Lower leg skin (tissue), 4 donors: Measurements from ENCODE around the gene CCL3. TPM values are rescaled to one million over a fixed set of nuclear protein-coding genes. Genes with fewer than 3 reads are reported as not detected.
A peak's percentile ranks its signal among the peaks of the same experiment; 100 is the strongest.

Source experiments
- DNase-seq, 2 donors: peaks; one replicate each; pipeline ENCODE4 v3.0.0-alpha.2; 2019; ENCODE audit warnings: low spot score in 2 of 2
- H3K4me3 ChIP-seq: fragments of 200-600 bp; sonication (generic); 2 replicates; pipeline ENCODE4 v1.5.1; 2017; ENCODE audit warnings: mild to moderate bottlenecking, low read depth; ENCODE audit not compliant: poor library complexity, severe bottlenecking
- CTCF ChIP-seq, 3 donors: fragments of 450-650 bp; IDR thresholded peaks; one replicate each; pipeline ENCODE4 v1.5.1; 2016; ENCODE audit warnings: antibody characterized with exemption in 3 of 3, mild to moderate bottlenecking in 3 of 3, moderate library complexity in 2 of 3
- POLR2A ChIP-seq, 2 donors: fragments of 450-650 bp; IDR thresholded peaks; one replicate each; pipeline ENCODE4 v1.6.1; 2016 to 2017; ENCODE audit warnings: antibody characterized with exemption in 2 of 2, mild to moderate bottlenecking in 1 of 2, moderate library complexity in 1 of 2
- WGBS, 2 donors: methylation state at CpG; one replicate each; pipeline ENCODE4 v1.1.5; 2018; 5-methylcytosine and 5-hydroxymethylcytosine counted together
- intact Hi-C: fragments of 100-400 bp; cut with DNase I; formaldehyde crosslinking; loops from one replicate; pipeline ENCODE4 v1.15.0; 2023; ENCODE audit warnings: low total_unique reads
- total RNA-seq, 4 donors: library from RNA; depleted of rRNA; stranded (reverse); fragments of >200 nt; gene quantifications; one replicate each; pipeline ENCODE4 v1.1.0, GENCODE V29; 2016

Gene CCL3
- total RNA-seq, 4 donors from 2014 or later = 0.79 to 2.9 TPM; not detected in 2

DNA sequence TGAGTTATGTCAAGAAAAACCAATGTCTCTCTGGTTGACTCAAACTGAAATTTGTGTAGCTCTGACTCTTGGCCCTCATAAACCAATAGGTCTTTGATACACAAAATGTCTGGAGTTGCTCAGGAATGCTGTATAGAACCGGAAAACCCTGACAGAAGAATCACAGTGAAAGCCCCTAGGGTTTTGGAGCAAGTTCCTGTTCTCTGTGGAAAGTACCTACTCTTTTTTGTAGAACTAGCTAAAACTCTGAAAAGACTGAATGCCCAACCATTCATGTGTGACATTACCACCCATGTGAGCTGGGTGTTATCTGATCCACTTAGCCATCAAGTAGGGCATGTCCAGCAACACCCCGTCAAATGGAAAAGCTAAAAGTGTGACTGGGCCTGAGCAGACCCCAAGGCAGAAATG is 42.5 kb upstream of the CCL3 start:
- no peak overlapping the region for H3K4me3 ChIP-seq
- intact Hi-C loops = loop anchor here (10.0 kb wide), 1 partner anchor 1742 kb away; no protein-coding TSS in a partner anchor
- TF ChIP-seq POLR2A (IDR thresholded peaks at IDR 0.05) (no peak), CTCF (IDR thresholded peaks at IDR 0.05) (no peak)
- WGBS, 2 donors = 49 to 54% methylated on average over 2 of the region's 2 CpGs
- DNase-seq = no peak

GRCh38 chr17:36131931-36132330 is 42.0 kb upstream of the CCL3 start:
- no peak overlapping the region for H3K4me3 ChIP-seq
- no peak for DNase-seq
- 81 to 86% methylated on average over 3 of the region's 3 CpGs for WGBS, 2 donors
- intact Hi-C loops = loop anchor here (10.0 kb wide), 1 partner anchor 1743 kb away; no protein-coding TSS in a partner anchor
- TF ChIP-seq POLR2A (IDR thresholded peaks at IDR 0.05) (no peak), CTCF (IDR thresholded peaks at IDR 0.05) (no peak)

DNA sequence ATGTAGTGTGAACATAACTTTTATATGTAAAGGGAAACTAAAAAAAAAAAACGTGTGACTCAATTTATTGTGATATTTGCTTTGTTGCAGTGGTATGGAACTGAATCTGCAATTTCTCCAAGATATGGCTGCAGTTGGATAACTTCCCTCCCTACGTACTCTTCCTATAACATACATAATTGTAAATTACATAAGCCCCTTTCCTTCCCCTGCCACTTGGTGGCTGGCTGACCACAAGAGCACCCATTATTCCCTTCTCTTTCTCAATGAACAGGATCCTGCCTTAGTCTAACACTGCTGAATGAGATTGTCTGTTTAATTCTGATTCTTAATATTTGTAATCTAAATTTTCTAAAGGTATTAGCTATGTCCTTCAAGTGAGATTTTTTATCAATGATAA is 41.5 kb upstream of the CCL3 start:
- 57 to 66% methylated on average over 2 of the region's 2 CpGs for WGBS, 2 donors
- no peak overlapping the region for H3K4me3 ChIP-seq
- intact Hi-C loops = loop anchor here (10.0 kb wide), 1 partner anchor 1743 kb away; no protein-coding TSS in a partner anchor
- DNase-seq = peak in 1 of 2 donors; percentile 10
- TF ChIP-seq CTCF (IDR thresholded peaks at IDR 0.05) = no peak
- no peak for TF ChIP-seq POLR2A (IDR thresholded peaks at IDR 0.05)

DNA sequence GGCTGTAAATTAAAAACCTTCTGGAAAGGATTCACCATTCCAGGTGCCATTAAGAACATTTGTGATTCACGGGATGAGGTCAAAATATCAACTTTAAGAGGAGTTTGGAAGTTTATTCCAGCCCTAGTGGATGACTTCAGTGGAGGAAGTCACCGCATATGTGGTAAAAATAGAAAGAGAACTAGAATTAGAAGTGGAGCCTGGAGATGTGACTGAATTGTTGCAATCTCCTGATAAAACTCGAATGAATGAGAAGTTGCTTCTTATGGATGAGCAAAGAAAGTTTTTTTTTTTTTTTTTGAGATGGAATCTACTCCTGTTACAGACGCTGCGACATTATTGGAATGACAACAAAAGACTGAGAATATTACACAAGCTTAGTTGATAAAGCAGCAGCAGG is 40.4 kb upstream of the CCL3 start:
- no peak for DNase-seq
- TF ChIP-seq CTCF (IDR thresholded peaks at IDR 0.05) (no peak), POLR2A (IDR thresholded peaks at IDR 0.05) (no peak)
- intact Hi-C loops = loop anchor here (10.0 kb wide), 1 partner anchor 1744 kb away; no protein-coding TSS in a partner anchor
- no peak overlapping the region for H3K4me3 ChIP-seq
- WGBS, 2 donors = 50 to 56% methylated on average over 5 of the region's 5 CpGs

- TF ChIP-seq POLR2A (IDR thresholded peaks at IDR 0.05) (no peak), CTCF (IDR thresholded peaks at IDR 0.05) (no peak)
- H3K4me3 ChIP-seq = no peak overlapping the region
- 54 to 64% methylated on average over 1 of the region's 1 CpG for WGBS, 2 donors
- intact Hi-C loops = loop anchor here (10.0 kb wide), 1 partner anchor 1745 kb away; no protein-coding TSS in a partner anchor
- DNase-seq = no peak
Observed at GRCh38 chr17:36129616-36130015, 39.7 kb upstream of the CCL3 start.

GRCh38 chr17:36128411-36128978 is 38.6 kb upstream of the CCL3 start:
- no peak overlapping the region for H3K4me3 ChIP-seq
- WGBS, 2 donors = 66 to 83% methylated on average over 4 of the region's 4 CpGs
- intact Hi-C loops = no loop called here
- TF ChIP-seq CTCF (IDR thresholded peaks at IDR 0.05) (no peak), POLR2A (IDR thresholded peaks at IDR 0.05) (no peak)
- no peak for DNase-seq
